ENCODE results near the gene SLC2A4RG.

DNA sequence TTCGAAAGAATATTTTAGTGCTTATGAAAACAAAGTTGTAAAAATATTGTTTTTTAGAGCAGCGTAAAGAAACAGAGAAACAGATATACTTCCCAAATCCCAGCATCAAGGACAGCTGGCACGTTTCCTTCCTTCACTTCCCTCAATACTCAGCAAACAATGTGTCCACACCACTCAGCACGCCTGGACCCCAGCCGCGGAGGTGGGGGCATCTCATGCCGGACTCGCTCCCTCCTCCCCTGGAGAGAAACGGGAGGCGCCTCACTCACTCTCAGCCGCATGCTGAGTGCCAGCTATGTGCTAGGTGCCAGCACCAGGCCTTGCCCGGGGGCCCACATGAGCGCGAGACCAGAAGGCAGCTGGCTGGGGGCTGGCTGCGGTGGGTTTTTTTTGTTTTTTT, 34.7 kb downstream of the SLC2A4RG start:
- TF ChIP-seq, protein P1, sequence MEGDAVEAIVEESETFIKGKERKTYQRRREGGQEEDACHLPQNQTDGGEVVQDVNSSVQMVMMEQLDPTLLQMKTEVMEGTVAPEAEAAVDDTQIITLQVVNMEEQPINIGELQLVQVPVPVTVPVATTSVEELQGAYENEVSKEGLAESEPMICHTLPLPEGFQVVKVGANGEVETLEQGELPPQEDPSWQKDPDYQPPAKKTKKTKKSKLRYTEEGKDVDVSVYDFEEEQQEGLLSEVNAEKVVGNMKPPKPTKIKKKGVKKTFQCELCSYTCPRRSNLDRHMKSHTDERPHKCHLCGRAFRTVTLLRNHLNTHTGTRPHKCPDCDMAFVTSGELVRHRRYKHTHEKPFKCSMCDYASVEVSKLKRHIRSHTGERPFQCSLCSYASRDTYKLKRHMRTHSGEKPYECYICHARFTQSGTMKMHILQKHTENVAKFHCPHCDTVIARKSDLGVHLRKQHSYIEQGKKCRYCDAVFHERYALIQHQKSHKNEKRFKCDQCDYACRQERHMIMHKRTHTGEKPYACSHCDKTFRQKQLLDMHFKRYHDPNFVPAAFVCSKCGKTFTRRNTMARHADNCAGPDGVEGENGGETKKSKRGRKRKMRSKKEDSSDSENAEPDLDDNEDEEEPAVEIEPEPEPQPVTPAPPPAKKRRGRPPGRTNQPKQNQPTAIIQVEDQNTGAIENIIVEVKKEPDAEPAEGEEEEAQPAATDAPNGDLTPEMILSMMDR (IDR thresholded peaks at IDR 0.05; ENCODE audit: poor library complexity) = no peak
- TF ChIP-seq EZH2phosphoT487 (IDR thresholded peaks at IDR 0.05; ENCODE audit: low read depth, severe bottlenecking, unreplicated experiment) (no peak), EZH2 (IDR thresholded peaks at IDR 0.05; ENCODE audit: borderline replicate concordance) (no peak)

All from hepatocyte (in vitro differentiated cells).